ENCODE measurements around the gene PCP2.
"Not testable (repeated sequence)": the region's sequence is repeated elsewhere in the genome, so short reads cannot be mapped to it uniquely, and the experiment has no call there.

PCP2 gene

DNA sequence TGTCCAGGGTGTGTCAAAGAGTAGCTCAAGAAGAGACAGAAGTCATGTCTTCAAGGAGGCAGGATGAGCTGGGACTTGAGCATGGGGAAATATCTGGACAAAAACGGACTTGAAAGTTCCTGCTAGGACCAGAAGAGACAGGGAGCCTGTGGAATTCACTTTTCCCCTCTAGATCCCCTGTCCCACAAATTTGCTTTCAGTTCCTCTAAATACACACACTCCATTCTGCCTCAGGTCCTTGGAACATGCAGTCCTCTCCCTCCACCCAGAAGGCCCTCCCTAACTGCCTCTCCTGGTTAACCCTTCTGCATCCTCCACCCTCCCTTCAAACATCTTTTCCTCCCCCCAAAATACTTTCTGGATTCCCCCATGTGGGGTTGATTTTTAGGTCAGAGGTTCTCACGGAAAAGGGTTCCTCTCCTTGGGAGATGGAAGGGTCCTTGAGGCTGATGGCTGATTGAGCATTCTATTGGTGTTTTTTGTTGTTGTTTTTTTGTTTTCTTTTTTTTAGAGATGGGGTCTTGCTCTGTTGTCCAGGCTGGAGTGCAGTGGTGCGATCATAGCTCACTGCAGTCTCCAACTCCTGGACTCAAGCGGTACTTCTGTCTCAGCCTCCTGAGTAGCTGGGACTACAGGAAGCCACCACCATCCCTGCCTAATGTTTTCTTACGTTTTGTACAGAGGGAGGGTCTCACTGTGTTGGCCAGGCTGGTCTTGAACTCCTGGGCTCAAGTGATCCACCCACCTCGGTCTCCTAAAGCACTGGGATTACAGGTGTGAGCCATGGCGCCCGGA is 28.4 kb upstream of the PCP2 start:
- DNase-seq = no peak

DNA sequence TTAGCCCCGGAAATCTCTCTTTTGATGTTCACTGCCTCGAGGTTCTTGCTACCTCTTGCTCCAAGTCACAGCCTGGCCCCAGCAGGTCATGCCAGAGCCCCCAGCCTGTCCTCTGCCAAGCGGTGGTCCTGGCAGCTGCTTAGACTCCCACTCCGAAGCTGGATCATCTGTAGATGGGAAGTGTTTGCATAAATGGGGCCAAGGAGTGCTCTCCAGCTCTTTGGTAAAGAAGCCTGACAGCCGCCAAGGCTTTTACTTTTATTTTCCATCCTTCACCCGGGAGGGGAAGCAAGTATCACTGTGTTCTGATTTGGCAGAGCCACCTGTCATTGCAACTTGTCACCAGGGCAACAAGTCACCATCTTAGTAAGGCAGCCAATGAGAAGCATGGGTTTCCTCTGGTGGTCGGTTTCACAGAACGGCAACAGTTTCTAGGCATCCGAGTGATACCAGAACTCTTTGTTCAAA is 24.7 kb upstream of the PCP2 start:
- peak; percentile 78 for DNase-seq

DNA sequence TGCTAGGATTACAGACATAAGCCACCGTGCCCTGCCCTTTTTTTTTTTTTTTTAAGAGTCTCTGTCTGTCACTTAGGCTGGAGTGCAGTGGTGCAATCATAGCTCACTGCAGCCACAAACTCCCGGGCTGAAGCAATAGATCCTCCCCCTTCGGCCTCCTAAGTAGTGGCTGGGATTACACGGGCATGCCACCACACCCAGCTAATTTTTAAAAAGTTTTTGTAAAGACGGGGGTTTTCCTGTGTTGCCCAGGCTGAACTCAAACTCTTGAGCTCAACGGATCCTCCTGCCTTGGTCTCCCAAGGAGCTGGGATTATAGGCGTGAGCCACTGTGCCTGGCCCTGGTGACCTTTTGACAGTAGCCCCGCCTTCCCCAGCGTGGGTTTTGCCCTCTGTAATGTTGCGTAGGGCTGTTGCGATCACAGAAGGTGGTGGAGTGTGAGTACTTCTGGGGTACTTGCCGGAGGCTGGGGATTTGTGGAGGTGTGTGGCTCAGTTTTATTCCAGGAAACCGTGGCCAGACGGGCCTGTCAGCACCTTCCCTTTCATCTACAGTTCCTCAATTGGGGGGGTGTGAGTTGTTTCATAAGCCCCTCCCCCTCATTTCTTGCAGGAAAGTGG is 23.7 kb upstream of the PCP2 start:
- DNase-seq = no peak

DNA sequence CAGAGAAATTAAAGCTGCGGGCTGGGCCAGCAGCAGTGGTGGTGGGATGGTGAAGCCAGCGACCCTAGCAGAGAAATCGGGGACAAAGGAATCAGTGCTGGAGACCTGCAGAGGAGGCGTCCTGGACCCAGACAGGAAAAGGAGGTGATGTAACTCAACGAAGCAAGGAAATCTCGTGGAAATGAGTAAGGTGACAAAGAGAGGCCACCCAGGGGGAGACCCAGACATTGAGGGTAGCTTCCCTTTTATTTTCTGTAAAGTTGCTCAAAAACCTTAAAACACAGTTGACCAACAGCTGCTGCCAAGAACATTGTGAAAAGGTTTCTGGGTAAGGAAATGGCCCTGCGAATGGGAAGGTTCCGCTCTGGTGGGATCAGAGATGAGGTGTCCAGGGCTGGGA is 22.1 kb upstream of the PCP2 start:
- no peak for DNase-seq

DNA sequence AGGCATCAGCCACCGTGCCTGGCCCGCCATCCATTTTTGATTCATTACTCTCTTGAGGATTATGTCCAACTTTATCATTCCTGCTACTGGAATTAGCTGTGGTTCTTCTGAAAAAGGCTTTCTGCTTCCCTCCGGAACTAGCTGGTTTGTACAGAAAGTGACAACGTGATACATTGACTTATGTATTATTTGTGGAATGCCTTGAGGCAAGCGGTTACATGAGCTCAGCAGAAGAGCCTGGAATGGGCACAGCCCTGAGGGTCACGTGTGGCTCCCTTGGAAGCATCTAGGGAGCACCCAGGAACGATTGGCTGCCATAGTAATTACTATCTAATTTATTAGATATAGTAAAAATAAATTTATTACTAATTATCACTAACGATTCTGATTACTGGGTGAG is 20.9 kb upstream of the PCP2 start:
- DNase-seq = no peak

DNA sequence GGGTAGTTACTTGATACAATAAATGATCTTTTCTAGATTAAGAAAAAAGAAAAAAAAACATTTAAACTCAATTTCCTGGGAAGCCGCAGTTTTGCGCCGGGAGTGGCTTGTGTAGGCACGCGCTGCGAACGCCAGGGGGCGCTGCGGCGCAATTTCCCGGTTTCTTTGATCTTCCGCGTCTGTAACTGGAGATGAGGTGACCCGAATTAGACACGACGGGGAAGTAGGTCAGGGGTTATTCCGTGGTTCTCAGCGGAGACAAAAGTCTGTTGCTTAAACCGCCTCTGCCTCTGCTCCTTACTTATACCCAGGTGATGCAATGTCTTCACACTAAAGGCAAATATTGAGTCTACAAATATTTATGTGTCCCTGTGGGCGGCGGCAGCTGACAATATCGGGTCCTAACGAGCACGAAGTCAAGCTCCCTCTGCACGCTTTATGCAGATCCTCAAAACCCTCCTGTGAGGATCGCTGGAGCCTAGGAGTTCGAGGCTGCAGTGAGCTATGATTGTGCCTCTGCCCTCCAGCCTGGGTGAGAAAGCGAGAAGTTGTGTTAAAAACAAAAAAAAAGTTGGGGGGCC is 18.6 kb upstream of the PCP2 start:
- peak; percentile 76 for DNase-seq

DNA sequence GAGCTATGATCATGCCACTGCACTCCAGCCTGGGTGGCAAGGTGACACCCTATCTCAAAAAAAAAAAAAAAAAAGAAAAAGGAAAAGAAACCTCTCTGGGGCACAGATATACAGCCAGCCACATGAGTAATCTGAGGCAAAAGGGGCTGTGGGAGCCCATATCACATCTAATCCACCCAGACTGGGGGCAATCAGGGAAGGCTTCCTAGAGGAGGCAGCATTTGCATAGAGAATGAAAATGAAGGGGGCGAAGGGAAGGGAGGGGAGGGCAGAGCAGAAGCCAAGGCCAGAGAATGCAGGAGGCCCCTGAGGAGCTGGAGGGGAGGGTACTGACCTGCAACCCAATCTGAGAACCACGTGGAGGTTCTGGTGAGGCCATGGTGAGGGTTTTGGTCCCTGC is 16.6 kb upstream of the PCP2 start:
- DNase-seq = no peak

DNA sequence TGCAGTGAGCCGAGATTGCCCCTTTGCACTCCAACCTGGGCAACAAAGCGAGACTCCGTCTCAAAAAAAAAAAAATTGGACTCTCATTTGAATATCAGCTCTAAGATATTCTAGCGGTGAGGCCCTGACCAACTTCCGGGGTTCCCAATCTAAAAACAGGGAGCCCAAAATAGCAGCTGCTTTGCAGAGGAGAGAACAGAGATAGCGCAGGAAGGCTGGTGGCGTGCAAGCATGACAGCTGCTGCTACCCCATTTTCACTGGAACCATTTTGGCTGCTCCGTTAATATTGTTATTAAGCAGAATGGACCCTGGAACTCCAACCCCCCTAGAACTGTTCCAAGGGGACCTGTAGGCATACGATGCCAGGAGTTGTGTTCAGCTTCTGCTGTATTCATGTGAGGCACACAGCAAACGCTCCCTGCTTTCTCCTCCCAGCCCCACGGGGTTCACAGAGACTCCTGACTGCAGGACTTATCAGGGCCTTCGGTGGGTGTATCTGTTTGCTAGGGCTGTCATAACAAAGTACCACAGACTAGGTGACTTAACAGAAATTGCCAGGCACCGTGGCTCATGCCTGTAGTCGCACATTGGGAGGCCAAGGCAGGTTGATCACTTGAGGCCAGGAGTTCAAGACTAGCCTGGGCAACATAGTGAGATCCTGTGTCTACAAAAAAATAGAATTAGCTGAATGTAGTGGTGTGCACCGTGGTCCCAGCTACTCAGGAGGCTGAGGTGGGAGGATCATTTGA is 14.9 kb upstream of the PCP2 start:
- DNase-seq = no peak

DNA sequence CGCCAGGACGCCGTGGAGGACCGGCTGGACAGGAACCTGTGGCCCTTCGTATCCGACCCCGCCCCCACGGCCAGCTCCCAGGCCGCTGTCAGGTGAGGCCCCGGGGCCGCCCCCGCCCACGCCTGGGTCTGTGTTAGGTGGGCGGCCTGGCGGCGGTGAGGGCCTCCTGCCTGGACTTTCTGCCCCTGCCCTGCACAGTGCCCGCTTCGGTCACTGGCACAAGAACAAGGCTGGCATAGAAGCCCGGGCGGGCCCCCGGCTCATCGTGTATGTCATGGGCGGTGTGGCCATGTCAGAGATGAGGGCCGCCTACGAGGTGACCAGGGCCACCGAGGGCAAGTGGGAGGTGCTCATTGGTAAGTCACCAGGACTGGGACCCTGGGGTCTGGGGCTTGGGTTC is 13.6 kb upstream of the PCP2 start:
- DNase-seq = no peak

DNA sequence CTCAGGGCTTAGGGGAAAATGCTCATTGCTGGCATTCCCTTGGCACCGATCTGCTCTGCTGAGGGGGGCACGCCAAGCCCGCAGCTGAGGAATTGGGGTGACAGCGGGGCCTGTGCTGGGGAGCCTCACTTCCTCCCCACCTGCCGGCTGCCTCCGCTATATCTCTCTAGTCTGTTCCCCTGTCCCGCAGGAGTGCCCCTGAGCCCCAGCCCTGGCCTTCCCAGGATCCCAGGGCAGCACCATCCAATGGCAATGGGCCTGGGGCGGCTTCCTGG is 12.8 kb upstream of the PCP2 start:
- DNase-seq = no peak

DNA sequence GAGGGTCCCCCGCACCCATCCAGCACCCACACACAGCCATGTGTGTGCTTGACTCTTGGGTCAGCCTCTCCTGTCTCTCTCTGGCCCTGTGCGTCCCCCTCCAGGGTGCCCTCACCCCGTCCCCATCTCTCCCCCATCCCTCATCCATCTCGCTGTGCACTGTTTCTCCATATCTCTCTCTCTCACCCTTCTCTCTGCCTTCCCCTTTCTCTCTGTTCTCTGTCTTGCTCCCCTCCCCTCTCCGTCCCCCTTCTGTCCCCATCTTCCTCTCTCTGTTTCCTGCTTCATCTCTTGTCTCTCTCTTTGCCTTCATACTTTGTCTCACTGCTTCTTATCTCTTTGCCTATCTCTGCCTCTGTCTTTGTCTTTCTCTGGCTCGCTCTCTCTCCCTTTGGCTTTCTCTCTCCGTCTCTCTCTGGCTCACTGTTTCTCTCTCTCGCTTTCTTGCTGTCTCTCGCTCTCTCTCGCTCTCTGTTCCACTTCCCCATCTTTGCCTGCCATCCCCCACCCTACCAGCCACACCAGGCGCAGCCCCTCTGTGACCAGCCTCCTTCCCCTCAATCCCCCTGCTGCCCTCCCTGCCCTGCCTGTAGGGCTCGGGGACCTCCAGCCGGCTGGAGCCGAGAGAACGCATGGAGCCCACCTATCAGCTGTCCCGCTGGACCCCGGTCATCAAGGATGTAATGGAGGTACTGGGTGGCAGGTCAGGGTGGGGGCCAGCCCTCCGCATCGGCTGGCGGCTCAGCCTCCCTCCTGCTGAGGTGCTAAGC is 12.3 kb upstream of the PCP2 start:
- DNase-seq = no peak

DNA sequence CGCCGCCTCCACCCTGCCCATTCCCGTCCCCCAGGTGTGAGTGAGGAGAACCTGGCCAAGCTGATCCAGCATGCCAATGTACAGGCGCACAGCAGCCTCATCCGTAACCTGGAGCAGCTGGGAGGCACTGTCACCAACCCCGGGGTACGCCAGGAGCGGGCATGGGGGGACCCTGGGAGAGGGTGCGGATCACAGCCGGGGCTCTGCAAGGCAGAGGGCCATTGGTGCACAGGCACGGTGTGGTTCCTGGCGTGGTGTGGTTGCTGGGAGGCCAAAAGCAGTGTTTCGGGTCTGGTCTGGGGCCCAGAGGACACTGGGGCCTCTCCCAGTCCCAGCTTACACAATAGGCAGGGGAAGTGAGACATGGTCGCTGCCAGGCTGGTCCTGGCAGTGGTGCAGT is 11.6 kb upstream of the PCP2 start:
- DNase-seq = no peak

DNA sequence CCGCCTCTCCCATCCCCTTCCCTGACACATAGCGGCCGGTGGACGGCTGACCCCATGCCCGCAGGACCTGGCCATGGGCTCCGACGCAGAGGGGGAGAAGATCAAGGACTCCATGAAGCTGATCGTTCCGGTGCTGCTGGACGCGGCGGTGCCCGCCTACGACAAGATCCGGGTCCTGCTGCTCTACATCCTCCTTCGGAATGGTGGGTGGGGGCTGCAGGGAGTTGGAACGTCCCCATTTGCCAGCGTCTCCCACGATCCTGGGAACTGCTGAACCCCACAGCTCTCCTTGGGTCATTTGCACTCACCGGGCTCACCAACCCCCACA is 11.0 kb upstream of the PCP2 start:
- no peak for DNase-seq

DNA sequence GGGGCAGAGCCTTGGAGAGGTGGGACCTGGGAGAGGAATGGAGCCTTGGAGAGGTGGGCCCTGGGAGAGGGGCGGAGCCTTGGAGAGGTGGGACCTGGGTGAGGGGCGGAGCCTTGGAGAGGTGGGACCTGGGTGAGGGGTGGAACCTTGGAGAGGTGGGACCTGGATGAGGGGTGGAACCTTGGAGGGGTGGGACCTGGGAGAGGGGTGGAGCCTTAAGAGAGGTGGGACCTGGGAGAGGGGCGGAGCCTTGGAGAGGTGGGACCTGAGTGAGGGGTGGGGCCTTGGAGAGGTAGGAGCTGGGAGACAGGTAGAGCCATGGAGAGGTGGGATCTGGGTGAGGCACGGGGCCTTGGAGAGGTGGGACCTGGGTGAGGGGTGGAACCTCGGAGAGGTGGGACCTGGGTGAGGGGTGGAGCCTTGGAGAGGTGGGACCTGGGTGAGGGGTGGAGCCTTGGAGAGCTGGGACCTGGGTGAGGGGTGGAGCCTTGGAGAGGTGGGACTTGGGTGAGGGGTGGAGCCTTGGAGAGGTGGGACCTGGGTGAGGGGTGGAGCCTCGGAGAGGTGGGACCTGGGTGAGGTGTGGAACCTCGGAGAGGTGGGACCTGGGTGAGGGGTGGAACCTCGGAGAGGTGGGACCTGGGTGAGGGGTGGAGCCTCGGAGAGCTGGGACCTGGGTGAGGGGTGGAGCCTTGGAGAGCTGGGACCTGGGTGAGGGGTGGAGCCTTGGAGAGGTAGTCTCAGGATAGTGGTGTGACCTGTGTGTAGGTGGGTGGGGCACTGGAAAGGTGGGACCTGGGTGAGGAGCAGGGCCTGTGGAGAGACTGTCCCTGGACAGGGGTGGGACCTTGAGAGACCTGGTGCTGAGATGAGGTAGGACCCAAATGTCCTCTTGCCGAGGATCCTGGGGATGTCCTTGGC is 10.4 kb upstream of the PCP2 start:
- not testable (repeated sequence) for DNase-seq

DNA sequence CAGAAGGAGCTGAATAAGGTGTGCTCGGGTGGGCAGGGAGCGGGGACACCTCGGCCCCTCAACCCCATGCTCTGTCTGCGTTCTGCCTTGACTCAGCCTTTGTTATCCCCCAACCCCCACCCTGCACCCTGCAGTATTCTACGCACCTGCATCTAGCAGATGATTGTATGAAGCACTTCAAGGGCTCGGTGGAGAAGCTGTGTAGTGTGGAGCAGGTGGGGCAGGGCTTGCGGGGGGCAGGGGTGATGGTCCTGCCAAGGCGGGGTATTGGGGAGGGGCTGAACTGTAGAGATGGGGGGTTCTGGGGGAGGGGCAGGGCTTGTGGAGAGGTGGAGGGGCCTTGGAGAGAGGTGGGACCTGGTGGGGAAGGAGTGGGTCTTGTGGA is 9.5 kb upstream of the PCP2 start:
- DNase-seq = no peak

DNA sequence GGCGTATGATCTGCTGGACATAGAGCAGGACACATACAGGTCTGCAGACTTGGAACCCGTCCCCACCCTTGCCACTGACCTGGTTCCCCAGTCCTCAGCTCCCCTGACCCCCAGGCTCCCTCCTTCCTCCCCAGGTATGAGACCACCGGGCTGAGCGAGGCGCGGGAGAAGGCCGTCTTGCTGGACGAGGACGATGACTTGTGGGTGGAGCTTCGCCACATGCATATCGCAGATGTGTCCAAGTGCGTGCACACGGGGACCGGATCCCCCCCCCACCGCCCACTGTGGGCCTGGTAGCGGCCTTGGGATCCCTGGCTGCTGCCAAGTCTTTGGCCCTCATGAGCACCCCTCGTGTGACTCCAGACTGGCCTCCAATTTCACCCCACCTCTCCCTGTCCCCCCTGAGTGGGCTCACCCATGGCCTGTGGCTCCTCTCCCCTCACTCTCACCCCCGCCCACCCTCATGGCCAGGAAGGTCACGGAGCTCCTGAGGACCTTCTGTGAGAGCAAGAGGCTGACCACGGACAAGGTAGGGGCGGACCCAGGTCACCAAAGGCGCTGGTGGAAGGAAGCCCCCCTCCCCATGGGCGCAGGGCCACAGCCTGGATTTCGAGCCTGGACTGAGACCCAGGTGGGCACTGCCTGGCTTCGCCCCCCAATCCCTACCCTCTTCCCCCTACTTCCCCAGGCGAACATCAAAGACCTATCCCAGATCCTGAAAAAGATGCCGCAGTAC is 8.9 kb upstream of the PCP2 start:
- no peak for DNase-seq

DNA sequence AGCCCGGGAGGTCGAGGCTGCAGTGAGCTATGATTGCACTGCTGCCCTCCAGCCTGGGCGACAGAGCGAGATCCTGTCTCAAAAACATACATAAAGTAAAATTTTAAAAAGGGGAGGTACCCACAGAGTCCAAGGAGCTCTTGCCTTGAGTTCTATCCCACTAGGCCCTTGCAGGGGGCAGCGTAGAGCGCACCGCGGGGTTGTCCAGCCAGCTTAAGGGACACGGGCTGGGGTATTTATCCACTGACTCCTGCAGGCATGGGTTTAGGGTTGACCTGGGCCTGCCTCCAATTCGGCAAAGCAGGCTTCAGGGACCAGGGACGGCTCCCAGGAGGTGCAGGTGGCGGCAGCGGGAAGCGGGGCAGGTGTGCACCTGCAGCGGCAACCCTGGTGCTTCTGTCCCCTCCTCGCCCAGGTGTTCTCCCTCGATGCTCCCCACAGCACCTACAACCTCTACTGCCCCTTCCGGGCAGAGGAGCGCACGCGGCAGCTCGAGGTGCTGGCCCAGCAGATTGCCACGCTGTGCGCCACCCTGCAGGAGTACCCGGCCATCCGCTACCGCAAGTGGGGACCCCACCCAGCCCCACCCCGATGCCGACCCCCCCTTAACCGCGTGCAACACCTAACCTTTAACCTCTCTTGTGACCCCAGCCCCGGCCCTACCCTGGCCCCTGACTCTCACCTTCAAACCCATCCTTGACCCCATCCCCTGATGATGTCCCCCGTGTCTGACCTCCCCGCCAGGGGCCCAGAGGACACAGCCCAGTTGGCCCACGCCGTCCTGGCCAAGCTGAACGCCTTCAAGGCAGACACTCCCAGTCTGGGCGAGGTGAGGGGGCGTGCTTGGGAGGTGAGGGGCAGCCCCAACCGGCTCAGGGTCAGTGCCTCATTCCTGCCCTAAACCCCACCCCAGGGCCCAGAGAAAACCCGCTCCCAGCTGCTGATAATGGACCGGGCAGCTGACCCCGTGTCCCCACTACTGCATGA is 8.1 kb upstream of the PCP2 start:
- DNase-seq = no peak

DNA sequence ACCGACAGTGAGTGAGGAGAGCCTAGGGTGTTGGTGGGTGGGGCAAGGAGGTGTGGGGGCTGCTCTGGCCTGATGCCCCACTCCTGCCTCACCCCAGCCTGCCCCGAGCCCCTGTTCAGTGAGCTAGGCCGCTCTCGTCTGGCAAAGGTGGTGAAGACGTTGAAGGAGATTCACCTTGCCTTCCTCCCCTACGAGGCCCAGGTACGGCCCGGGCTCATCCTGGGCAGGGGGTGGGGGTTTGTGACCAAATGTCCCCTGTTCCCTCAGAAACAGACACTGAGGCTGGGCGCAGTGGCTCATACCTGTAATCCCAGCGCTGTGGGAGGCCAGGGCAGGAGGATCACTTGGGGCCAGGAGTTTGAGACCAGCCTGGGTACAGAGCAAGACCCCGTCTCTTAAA is 7.3 kb upstream of the PCP2 start:
- DNase-seq = no peak

DNA sequence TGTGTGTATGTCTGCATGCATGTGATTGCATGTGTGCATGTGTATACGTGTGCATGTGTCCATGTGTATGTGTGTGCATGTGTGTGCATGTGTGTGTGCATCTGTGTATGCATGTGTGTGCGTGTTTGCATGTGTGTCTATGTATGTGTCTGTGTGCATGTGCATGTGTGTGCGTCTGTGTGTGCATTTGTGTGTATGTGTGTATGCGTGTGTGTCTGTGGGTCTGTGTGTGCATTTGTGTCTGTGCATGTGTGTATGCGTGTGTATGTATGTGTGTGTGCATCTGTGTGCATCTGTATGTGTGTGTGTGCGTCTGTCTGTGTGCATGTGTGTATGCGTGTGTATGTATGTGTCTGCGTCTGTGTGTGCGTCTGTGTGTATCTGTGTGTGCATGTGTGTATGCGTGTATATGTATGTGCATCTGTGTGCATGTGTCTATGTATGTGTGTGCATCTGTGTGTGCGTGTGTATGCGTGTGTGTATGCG is 6.4 kb upstream of the PCP2 start:
- no peak for DNase-seq
